Non-pigmented ciliary epithelial cell (primary cell): ENCODE data around the gene LHX6.

Experiments
- DNase-seq: peaks from one replicate; pipeline ENCODE4 v3.0.0-alpha.2; 2010; ENCODE audit warnings: low read depth

LHX6 gene

DNA sequence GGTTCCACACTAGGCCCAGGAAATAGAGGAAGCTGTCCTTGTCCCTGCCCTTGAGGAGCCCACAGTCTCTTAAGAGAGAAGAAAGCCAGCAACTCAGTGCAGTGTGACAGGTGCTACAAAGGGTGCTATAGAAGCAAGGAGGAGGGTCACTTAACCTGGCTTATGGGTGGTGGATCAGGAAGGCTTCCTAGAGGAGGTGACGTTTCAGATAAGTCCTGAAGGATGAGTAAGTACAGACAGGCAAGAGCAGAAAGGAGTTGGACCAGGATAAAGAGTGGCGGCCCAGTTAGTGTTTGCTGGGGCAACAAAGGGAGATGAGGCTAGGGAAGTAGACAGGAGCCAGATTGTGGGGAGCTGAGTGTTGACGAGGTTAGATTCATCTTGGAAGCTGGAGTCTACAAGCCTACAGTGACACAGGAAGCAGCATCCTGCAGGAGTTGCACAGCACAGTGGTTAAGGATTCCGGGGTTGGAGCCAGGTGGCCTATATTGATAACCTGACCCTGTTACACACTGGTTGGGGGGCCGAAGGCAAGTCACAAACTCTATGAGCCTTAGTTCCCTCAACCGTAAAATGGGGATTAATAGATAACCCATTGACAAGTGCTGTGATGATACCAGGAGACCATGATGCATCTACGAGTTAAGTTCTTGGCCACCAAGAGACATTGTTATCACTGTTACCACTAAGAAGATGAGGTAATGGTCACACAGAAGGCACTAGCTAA, 5.4 kb upstream of the LHX6 start:
- no peak for DNase-seq

GRCh38 chr9:122232796-122233306, 4.1 kb upstream of the LHX6 start:
- DNase-seq: no peak

GRCh38 chr9:122229485-122229837, 704 bp upstream of the LHX6 start:
- DNase-seq: no peak

DNA sequence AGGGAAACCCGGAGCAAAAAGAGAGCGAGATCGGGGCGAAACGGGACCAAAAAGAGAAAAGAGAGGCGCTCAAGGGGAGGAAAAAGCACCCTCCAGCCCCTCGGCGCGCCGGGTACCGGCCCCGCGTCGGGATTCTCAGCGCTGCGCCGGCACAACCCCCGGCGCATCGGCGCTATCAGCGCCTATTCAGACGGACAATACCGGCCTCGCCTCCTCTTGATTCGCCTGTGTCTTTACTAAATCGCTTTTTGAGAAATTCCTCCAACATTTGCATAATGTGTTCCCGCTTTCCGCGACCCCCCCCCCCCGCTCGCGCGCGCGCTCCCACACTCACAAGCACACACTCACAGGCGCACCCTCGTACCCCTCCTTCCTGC, 578 bp downstream of the LHX6 start:
- no peak for DNase-seq

DNA sequence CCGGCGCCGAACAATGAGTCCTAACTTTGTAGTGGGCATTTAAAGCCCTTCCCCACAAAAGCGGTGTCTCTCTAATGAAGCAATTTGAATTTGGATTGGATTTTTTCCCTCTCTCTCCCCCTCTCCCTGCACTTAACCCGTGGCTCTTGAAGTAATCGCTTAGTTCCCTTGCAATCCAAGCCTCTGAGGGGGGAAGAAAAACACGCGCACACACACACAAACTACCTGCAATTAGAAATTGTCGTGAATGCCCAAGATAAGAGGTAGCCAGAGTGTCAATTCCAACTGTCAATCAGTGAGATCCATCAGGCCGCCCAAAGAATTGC, 1.2 kb downstream of the LHX6 start:
- DNase-seq: no peak

DNA sequence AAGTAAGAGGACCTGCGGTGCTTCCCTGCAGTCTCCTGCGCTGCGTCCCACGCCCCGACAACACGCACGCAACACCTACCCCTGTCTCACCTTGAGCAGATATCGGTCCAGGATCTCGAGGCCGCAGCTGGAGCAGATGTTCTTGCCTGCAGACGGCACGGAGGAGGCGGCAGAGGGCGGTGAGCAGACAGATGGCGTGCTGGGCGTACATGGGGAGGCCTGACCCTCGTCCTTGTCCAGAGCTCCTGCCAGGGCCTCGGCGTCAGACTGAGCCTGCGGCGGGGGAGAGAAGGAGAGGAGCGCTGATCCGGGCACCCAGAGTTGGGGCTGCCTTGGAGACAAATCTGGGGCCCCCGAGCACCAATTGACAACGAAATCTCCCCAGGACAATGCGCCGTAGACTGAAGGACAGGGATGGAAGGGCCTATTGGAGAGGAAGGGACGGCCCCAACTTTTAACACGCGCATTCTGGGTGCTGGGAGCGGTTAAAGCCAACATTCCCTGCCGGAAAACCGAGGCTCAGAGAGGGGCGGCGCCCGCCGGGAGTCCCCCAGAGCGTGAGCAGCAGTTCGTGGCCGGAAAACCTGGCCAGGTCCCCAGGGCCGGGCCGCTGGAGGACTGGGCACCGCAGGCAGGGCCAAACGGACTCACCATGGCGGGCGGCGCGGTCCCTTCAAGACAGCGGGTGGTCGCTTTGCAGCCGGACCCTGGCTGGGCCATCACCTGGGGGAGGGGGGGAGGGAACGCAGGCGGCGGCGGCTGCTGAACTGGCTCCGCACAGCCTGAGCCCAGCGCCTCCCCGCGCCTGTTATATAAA, 1.8 kb downstream of the LHX6 start:
- no peak for DNase-seq

- no peak for DNase-seq
These were observed 2.5 kb downstream of the LHX6 start for GRCh38 chr9:122226142-122226757.

DNA sequence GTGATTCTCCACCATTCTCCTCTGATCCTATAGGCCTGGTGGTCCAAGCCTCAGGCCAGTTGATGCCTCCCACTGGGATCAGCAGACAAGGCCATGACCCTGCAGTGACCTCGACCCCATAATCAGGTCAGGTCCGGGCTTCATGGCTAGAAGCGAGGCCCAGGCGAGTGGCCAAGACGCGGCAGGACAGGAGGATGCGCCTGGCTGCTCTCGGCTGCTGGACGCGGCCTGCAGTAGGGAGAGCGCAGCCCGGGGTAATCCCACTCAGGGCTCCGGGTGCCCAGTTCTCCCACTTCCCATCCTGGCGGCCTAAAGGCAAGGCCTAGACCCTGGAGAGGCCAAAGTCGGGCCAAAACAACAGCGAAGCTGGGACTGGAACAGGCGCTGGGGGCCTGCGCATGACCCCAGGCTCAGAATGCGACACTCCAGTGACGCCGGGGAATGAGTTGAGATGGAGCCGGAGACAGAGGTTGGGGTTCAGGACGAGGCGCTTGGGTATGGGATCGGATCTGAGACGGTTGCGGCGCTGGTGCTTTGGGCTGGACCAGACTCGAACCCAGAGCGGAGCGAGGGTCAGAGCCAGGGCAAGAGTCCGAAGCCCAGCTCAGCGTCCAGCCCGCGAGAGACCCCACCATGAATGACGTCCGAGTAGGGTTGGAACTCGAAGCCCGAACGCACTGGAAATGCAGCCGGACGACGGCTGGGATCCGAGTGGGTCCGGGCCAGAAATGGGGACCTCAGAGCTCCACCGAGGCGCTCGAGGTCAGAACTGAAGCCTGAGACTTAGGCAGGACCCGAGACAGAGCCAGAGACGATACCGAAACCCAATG, 3.2 kb downstream of the LHX6 start:
- no peak for DNase-seq

GRCh38 chr9:122223435-122223834, 5.3 kb downstream of the LHX6 start:
- DNase-seq: no peak

DNA sequence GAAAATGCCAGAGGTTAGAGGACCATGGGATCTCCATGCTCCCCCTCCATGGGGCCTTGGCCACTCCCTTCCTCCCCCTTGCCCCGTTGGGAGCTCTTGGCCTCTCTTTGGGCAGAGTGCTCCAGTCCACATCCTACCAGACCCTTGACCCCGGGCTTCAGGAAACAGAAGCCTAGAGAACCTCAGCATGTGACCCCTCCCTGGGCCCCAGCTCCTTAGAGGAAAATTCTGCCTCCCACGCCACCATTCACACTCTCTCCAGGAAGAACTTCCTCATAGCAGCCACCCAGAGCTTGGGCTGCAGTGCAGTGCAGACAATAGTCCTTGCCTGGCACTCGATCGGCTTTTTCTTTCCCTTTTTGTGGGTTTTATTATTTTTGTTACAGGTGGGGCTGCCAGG, 6.0 kb downstream of the LHX6 start:
- no peak for DNase-seq

GRCh38 chr9:122221183-122221811, 7.5 kb downstream of the LHX6 start:
- no peak for DNase-seq

- no peak for DNase-seq
These were observed 8.0 kb downstream of the LHX6 start for GRCh38 chr9:122220673-122221182.

GRCh38 chr9:122219856-122220672, 8.7 kb downstream of the LHX6 start:
- no peak for DNase-seq

GRCh38 chr9:122218935-122219855, 9.6 kb downstream of the LHX6 start:
- DNase-seq: no peak

DNA sequence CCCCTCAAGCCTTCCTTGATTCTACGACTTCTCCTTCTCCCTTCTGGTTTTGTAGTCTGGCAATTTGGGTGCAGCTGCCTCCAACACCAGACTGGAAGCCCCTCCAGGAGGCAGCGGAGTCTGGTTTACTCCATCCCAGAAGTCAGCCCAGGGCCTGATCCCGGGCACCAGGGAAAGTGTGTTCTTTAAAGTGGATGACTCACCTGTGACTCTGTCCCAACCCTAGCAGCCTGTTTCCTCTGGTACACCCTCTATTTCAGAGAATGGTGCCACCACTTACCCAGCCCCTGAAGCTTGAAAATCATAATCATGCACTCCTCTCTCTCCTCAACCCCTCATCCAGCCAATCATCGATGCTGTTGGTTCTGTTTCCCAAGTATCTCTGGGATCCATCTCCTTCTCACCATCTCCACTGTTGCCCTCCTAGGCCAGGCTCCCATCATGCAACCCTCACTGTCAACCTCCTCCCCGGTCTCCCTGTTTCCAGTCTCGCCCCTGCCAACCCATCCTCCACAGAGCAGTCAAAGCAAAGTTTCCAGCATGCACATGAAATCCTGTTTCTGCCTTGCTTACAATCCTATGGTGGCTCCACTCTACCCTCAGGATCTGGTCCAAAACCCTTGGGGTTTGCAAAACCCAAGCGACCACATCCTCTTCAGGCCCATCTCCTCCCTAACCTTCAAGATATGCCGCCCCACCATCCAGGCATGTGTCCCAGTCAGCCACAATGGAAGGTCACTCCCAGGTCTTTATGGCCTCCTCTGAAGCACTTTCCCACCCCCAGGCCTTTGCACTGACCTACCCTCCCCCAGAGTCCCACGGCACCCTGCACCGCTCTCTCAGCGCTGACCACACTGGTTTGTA, 10.5 kb downstream of the LHX6 start:
- DNase-seq: no peak

DNA sequence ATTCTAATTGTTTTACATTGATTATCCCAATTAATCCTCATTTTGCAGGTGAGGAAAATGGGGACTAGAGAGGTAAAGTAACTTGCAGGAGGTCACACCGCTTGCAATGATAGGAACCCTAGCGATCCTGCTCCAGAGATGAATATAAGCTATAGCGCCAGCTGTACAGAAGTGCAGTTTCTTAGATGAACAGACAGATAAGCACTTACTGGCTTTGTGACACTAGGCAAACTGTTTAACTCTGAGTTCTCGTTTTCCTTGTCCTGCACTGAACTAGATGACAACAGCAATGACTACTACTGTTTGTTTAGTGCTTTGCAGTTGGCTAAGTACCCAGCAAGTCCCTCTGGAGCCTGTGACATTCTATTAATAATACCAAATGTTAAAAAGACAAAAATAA, 11.1 kb downstream of the LHX6 start:
- DNase-seq: no peak

DNA sequence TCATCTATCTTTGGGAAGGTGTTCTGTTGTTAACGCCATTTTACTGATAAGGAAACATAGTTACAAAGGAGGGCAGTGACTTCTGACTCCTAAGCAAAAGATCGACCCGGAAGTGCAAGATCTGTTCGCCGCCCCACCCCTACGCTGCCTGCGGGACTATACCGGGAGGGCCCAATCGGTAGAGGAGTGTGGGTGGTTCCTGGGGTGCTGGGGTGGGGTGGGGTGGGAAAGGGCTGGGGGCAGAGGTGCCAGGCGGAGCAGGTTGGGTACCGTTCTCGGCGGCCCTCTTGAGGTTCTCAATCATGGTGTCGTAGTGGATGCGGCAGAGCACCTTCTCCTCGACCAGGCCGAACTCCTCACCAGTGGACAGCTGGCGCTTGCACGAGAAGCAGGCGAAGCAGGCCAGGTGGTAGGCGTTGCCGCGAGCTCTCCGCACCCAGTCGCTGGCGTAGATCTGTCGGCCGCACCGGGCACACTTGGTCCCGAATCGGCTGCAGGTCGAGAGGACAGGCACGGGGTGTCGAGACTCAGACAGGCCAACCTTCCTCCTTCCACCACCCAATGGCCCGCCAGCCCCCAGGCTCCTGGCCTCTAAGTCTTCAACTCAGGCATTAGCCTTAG, 11.8 kb downstream of the LHX6 start:
- no peak for DNase-seq

- DNase-seq: no peak
These were observed 12.5 kb downstream of the LHX6 start for GRCh38 chr9:122216138-122216797.
